ENCODE results near the gene WRNIP1. TPM values are rescaled to one million over a fixed set of nuclear protein-coding genes. Genes with fewer than 3 reads are reported as not detected.

WRNIP1 gene
- total and polyA plus RNA-seq, 9 of the 15 experiments (the other 6 are each of a cell fraction or from before 2014, with no cell fraction given) = 13.2 to 63.6 (median 48.6) TPM

- TF ChIP-seq, protein P1, sequence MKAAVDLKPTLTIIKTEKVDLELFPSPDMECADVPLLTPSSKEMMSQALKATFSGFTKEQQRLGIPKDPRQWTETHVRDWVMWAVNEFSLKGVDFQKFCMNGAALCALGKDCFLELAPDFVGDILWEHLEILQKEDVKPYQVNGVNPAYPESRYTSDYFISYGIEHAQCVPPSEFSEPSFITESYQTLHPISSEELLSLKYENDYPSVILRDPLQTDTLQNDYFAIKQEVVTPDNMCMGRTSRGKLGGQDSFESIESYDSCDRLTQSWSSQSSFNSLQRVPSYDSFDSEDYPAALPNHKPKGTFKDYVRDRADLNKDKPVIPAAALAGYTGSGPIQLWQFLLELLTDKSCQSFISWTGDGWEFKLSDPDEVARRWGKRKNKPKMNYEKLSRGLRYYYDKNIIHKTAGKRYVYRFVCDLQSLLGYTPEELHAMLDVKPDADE (conservative IDR thresholded peaks at IDR 0.05; ENCODE audit: control insufficient read depth, low read depth, low read length) = peak; percentile 30; the same call in 1 of the 2 replicates
- no peak for TF ChIP-seq ZNF184 (CRISPR knock-in tag; IDR thresholded peaks at IDR 0.05)
- TF ChIP-seq ZNF282 (CRISPR knock-in tag; IDR thresholded peaks at IDR 0.05) = no peak
- TF ChIP-seq CHAMP1 (IDR thresholded peaks at IDR 0.05) = no peak
- TF ChIP-seq YY1 (IDR thresholded peaks at IDR 0.05; ENCODE audit: borderline replicate concordance in 1 of 3, control insufficient read depth in 1 of 3, extremely low read depth in 1 of 3, insufficient read depth in 3 of 3, insufficient read length in 1 of 3, insufficient replicate concordance in 2 of 3, low read depth in 1 of 3, low read length in 2 of 3) = peak in 1 of 3 experiments; percentile 54
- TF ChIP-seq, protein P2, sequence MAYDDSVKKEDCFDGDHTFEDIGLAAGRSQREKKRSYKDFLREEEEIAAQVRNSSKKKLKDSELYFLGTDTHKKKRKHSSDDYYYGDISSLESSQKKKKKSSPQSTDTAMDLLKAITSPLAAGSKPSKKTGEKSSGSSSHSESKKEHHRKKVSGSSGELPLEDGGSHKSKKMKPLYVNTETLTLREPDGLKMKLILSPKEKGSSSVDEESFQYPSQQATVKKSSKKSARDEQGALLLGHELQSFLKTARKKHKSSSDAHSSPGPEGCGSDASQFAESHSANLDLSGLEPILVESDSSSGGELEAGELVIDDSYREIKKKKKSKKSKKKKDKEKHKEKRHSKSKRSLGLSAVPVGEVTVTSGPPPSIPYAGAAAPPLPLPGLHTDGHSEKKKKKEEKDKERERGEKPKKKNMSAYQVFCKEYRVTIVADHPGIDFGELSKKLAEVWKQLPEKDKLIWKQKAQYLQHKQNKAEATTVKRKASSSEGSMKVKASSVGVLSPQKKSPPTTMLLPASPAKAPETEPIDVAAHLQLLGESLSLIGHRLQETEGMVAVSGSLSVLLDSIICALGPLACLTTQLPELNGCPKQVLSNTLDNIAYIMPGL (CRISPR knock-in tag; IDR thresholded peaks at IDR 0.05) = no peak
- no peak for TF ChIP-seq HDAC2 (IDR thresholded peaks at IDR 0.05)
- no peak for TF ChIP-seq FUS (optimal IDR thresholded peaks at IDR 0.05; ENCODE audit: low read depth, low read length)
- TF ChIP-seq SRSF1 (IDR thresholded peaks at IDR 0.05; ENCODE audit: low read depth, low read length) = no peak
- TF ChIP-seq, protein P3, sequence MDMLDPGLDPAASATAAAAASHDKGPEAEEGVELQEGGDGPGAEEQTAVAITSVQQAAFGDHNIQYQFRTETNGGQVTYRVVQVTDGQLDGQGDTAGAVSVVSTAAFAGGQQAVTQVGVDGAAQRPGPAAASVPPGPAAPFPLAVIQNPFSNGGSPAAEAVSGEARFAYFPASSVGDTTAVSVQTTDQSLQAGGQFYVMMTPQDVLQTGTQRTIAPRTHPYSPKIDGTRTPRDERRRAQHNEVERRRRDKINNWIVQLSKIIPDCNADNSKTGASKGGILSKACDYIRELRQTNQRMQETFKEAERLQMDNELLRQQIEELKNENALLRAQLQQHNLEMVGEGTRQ (CRISPR knock-in tag; IDR thresholded peaks at IDR 0.05) = no peak
- TF ChIP-seq MAZ (CRISPR knock-in tag; conservative IDR thresholded peaks at IDR 0.05 in 1 of 2, IDR thresholded peaks at IDR 0.05 in 1 of 2) = peak in 1 of 2 experiments; percentile 49; a peak in 1 of 4 replicates
- TF ChIP-seq GABPA (tag; conservative IDR thresholded peaks at IDR 0.05; ENCODE audit: low read depth) = no peak
- TF ChIP-seq BDP1 (IDR thresholded peaks at IDR 0.05; ENCODE audit: insufficient read depth, insufficient read length) = no peak
- no peak for TF ChIP-seq THRB (CRISPR knock-in tag; conservative IDR thresholded peaks at IDR 0.05)
- no peak for TF ChIP-seq ZBTB17 (CRISPR knock-in tag; IDR thresholded peaks at IDR 0.05)
- no peak for TF ChIP-seq ZNF551 (CRISPR knock-in tag; IDR thresholded peaks at IDR 0.05)
- no peak for TF ChIP-seq LCOR (CRISPR knock-in tag; IDR thresholded peaks at IDR 0.05)
- TF ChIP-seq POU5F1 (IDR thresholded peaks at IDR 0.05; ENCODE audit: borderline replicate concordance, low read depth, low read length, partially characterized antibody) = no peak
These were observed 938 bp downstream of the WRNIP1 start (continued) for GRCh38 chr6:2765896-2766766.
